CD4-positive, alpha-beta T cell treated with Interleukin-21 for 1 hour (primary cell): ENCODE data around the gene ZNF764.

Source experiments
- DNase-seq: peaks from one replicate; pipeline ENCODE4 v3.0.0-alpha.2; 2020

The ZNF764 gene

DNA sequence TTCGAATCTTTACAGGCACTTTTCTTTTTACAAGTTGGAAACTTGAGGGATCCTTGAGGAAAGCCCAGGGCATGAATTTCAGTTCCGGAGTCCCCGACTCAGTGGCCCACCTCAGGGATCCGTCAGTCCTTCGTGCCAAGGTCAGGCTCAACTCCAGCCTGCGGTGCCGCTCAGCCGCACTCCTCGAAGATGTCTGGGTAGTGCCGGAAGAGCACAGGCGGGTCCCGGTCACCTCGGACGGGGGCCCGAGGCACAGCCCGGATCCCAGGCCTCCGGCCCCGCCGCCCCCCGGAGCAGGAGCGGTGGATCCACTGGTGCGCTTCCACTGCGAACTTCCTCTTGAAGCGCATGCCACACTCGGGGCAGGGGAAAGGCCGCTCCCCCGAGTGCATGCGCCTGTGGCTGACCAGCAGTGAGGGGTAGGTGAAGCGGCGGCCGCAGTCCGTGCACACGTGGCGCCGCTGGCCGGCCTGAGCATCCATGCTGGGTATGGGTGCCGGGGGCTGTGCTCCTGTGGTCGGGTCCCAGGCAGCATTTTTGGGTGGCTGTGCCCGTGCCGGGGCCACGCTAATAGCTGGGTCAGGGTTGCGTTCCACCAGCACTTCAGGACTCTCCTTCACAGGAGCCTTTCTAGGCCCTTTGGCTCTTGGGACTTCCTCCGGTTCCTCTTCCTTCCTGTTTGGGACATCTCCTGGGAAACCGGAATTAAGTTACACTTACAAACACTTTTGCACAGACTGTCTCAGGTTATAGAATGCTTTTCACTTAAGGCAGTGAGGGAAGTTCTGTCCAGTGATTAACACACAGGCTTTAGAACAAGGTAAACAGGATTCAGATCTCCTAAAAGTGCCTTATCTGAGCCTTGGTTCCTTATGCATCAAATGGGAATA lies 11.8 kb upstream of the ZNF764 start:
- no peak for DNase-seq

DNA sequence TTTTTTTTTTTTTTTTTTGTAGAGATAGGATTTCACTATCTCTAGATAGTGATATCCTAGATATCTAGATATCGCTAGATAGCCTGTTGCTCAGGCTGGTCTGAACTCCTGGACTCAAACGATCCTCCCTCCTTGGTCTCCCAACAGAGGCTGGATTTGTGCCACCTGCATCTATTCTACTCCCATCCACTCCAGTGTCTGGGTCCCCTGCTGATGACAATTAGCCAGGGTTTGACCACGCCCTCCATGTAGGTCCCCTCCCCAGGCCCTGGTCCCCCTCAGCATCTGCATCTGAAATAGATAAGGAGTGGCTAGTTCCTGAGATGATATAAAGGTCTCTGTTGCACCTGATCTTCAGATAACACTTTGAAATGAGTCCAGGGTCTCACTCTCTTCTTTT lies 11.1 kb upstream of the ZNF764 start:
- no peak for DNase-seq

DNA sequence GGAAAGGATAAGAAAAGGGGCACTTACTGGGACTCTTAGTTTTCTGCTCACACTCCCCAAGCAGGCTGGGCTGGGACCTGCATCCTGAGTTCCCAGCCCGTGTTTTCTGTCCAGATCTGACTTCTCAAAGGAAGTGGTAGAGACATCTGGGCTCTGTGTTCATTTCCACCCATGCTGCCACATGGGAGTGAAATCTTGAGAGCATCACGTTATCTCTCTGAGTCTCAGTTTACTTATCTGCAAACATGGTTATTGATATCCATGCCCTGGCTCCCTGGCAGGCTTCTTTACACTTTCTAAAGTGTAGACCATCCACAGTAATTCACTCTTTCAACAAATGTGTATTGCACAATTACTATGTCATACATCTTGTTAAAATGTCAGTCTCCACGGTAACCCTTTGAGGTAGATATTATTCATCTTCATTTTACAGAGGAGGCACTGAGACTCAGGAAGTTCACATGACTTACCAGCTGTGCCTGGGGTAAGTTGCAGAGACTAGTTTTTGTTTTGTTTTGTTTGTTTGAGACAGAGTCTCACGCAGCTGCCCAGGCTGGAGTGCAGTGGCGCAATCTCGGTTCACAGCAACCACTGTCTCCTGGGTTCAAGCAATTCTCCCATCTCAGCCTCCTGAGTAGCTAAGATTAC lies 9.9 kb upstream of the ZNF764 start:
- peak; percentile 79 for DNase-seq

DNA sequence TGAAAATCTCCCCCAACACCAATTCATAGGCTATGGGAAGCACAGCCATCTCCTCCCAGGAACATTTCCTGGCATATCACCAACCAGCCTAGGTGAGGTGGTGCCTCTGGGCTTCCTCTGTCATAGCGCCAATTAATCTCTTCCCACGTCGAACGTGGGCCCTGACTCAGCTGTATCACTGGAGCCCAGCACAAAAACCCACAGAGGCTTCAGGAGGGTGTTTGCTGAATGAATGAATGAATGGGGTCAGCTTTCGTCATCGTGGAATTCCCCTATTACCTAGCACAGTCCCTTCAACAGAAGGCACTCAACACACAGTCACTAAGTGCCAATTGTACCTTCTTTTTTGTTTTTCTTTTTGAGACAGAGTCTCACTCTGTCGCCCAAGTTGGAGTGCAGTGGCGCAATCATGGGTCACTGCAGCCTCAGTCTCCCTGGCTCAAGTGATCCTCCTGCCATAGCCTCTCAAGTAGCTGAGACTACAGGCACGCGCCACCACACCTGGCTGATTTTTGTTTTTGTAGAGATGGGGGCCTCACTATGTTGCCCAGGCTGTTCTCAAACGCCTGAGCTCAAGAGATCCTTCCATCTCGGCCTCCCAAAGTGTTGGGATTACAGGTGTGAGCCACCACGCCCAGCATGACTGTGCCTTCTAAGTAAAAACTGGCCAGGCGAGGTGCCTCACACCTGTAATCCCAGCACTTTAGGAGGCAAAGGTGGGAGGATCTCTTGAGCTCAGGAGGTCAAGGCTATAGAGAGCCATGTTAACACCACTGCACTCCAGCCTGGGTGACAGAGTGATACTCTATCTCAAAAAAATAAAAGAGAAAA lies 9.2 kb upstream of the ZNF764 start:
- DNase-seq: peak; percentile 63

DNA sequence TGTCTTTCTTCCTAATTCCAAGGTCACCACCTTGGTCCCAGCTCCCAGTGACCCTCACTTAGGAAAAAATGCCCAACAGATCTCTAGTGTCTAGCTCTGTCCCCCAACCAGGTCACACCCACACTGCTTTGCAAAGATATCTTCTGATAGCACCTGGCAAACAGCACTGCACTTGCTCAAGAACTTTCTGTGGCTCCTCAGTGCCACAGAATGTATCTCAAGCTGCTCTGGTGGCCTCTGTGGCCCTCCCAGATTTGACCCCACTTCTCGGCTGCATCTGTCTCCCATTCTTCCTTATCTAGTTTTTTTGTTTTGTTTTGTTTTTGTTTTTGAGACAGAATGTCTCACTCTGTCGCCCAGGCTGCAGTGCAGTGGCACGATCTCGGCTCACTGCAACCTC lies 8.4 kb upstream of the ZNF764 start:
- DNase-seq: no peak

DNA sequence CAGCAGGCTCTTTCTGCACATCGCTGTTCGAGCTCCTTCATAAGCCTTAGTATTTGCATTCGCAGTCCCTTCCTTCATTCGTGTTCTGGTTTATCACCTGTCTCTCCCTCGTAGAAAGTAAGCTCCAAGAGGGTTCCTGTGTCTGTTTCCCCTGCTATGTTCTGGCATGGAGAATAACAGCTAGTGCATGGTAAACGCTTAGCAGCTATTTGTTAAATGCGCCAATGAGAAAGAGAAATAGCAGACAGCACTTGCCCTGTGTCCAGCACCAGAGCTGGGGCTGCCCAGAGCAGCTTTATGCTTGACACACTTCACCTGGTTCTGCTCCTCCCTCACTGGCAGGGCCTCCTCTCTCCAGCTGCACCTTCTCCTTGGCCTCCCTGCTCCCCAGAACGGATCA lies 7.8 kb upstream of the ZNF764 start:
- DNase-seq: no peak

DNA sequence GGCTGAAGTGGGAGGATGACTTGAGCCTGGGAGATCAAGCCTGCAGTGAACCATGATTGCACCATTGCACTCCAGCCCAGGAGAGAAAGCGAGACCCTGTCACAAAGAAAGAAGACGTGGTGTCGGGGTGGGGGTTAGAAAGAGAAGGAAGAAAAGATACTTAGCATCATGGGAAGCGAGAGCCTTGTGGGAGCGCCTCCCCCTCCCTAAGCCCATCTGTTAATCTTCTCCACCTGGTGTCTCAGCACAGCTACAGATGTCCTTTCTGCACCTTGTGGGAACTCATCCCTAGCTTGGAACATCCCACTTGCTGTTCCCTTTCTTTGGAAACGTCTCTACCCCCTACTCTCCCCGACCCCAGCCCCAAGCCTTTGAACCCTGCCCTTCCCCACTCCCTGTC lies 7.4 kb upstream of the ZNF764 start:
- no peak for DNase-seq

DNA sequence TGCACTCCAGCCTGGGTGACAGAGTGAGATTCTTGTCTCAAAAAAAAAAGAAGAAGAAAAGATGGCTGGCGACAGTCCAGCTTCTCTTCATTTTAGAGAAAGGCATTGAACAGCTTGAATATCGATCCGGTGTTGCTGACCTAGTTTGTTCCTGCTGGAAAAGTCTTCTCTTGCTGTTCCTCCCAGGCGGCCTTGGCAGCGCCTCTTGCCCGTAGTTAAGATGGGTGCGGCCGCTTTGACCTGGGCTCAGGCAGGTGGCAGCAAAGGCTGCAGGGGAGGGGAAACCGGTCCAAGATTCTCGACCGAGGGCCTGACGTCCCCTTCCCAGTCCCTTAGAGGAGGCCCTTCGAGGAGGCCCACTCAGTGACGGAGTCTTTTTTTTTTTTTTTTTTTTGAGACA lies 3.8 kb upstream of the ZNF764 start:
- no peak for DNase-seq

DNA sequence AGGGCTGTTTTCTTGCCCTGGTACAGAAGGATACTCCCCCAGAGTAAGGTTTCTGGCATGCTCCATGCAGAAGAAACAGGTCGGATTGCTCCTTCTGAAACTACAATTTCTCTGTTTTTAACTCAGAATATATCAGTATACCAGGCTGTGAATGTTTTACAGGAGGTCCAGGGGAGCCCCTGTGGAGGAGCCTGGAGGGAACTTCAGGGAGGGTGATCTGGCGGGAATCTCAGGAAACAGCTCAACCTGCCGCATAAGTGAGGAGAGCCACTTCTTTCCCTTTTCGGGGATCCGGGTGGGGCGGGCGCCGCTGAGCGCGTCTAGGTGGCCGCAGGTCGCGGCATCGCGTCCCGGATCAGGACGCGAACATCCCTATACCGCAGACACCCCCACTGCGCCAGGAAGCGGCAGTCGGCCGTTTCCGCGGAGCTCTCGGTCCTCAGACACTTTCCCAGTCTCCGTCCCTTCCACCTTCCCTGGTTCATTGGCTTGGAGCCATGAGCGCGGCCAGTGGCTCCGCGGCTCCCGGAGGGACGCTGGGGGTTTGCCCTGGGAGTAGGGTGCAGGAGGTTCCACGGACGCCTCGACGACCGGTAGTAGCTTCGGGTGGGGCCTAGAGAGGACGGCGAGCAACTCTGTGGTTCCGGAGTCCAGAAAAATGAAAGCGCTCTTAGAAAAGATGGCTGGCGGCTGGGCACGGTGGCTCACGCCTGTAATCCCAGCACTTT lies 3.1 kb upstream of the ZNF764 start:
- DNase-seq: peak; percentile 36

DNA sequence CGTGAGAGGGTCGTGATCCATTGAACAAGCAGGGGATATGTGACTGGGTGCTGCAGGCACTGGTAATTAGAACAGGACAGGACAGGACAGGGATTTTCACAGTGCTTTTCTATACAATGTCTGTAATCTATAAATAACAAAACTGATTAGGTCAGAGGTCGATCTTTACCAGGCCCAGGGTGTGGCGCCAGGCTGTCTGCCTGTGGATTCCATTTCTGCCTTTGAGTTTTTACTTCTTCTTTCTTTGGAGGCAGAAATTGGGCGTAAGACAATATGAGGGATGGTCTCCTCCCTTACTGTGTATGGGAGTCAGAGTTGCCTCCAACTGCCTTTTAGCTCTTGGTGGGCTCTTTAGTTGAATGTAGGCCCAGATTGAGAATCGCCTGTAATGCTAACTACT lies 1.5 kb upstream of the ZNF764 start:
- DNase-seq: no peak

DNA sequence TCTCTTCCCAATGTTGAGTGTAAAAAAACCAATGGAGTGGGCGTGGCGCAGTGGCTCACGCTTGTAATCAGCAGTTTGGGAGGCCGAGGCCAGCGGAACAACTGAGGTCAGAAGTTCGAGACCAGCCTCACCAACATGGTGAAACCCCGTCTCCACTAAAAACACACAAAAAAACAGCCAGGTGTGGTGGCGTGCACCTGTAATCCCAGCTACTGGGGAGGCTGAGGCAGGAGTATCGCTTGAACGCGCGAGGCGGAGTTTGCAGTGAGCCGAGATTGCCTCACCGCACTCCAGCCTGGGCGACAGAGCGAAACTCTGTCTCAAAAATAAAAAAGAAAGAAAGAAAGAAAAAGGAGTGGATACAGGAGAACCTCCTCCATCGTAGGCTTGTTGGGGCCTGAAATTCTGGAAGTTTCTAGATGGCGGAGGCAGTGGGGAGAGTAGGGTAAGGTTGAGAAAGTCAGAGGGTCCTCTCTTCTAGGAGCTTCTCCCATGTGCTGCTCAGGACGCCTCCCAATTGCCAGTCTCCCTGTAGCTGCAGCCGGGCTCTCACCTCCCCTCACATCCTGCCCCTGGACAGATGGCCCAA lies 709 bp upstream of the ZNF764 start:
- DNase-seq: no peak

DNA sequence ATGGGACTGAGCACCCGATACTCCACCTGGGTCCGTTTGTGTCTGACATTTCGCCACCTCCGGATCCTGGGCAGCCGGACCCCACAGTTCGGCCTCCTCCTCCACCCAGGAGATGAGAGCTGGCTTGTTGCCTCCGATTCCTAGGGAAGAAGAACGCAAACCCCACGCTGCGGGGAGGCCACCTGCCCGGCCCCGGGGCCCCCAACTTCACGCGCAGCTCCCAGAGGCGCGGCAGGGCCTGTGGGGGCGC lies 542 bp downstream of the ZNF764 start:
- no peak for DNase-seq

DNA sequence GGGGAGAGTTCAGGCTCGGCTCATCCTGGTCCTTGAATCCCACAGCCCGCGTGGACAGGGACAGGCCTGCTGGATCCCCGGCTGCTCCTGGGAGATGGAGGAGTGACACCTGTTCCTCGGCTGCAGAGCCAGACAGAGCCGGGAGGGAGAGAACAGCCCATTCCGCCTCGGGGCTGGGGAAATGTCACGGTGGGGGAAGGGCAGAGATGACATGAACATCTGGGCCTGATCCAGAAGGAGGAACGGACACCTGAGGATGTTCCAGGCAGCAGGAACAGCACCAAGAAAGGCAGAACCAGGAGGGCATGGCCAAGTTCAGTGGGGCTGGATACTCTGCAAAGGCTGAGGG lies 2.1 kb downstream of the ZNF764 start:
- DNase-seq: no peak

DNA sequence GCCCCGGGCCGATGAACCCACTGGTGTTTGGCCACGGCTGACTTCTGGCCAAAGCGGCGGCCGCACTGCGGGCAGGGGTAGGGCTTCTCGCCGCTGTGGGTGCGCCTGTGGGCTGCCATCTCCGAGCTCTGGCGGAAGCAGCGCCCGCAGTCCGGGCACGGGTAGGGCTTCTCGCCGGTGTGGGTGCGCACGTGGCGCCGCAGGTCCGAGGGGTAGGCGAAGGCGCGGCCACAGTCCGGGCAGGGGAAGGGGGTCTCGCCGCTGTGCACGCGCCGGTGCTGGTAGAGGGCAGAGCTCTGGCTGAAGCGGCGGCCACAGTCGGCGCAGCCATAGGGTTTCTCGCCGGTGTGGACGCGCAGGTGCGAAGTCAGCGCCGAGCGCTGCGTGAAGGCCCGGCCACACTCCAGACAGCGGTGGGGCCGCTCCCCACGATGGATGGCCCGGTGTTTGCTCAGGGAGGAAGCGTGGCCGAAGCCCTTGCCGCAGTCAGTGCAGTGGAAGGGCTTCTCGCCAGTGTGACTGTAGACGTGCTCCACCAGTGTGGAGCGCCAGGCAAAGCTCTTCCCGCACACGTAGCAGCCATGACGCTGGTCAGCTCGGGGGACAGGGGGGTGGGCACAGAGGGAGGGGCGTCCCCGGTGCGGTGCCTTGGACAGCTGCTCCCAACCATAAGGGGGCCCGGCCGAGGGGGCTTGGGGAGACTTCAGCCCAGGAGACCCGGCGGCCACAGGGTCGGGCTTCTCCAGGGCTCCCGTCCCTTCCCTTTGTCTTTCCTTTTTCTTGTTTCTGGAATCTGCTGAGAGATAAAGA lies 2.7 kb downstream of the ZNF764 start:
- DNase-seq: no peak

DNA sequence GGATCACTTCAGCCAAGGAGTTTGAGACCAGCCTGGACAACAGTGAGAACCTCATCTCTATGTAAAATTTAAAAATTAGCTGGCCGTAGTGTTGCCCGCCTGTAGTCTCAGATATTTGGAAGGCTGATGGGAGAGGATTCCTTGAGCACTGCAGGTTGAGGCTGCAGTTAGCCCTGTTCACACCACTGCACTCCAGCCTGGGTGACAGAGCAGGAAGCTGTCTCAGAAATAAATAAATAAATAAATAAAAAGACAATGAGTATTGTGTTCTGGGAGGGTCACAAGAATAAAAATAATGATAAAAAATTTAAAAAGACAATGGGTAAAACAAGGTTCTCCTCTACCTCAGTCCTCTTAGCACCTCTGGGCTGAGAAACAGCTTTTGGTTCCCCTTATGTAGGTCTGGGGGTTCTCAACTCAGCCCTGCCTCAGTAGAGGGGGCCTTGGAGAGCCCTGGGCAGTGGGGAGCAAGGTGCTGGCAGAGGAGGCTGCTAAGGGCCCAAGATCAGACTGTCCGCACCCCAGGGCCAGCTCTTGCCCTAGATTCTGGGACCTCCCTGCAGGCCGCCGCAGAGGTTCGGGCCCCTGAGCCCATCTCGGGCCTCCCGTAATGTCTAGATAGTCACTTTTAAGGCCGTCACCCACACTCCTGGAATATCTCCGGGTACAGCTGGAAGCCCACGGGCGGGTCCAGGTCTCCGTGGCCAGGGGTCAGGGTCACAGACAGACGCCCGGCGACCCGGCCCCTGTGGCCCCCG lies 3.4 kb downstream of the ZNF764 start:
- no peak for DNase-seq

DNA sequence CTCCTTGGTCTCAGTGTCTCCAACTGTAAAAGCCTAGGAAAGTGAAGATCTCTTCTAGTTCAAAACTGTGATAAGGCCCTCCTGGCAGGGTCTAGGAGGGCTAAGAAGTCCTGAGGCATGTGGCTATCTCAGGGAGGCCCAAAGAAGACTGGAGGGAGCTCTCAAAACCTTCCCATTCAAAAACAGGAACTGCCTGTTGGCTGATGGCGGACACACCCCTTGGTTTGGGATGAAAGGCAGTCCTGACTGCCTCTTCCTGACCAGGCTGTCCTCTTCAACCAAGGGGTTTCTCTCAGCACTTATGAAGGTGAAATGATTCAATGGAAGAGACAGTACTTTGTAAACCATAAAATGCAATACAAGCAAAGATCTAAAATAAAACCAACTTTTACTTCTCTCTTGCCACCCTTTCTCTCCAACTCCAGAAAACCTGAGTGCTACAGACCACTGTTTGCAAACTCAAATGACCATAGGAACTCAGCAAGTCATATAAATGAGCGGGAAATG lies 4.7 kb downstream of the ZNF764 start:
- no peak for DNase-seq

DNA sequence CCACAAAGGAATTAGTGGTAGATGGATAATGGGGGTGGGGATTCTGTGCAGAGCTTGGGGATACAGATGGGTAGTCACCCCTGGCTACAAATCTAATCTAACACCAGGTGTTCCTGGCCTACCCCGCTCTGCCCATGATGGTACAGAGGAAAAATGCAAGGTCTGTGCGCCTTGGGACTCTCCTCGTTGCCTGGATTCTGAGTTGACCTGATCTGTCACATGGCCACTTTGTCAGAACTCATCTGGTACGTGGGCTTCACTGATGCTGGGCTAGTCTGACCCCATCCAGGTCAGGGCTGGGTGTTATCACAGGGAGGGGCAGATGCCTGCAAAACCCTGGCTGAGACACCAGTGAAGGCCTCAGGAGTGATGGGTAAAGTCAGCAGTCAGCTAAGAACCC lies 5.2 kb downstream of the ZNF764 start:
- no peak for DNase-seq

DNA sequence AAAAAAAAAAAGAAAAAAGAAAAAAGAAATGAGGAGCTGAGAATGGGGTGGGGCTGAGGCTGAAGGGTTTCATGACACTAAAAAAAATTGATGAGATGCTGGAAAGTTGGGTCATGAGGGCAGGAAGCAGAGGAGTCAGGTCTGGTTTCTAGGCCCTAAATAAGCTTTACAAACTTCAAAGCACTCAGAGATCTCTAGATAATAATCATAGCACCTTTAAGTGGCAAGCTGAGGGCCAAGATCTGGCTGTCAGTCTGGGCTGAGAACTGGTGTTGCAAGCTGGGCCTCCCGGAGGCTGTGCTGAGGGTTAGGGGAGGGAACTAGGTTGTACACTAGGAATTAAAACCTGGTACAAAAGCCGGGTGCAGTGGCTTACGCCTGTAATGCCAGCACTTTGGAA lies 6.4 kb downstream of the ZNF764 start:
- peak; percentile 87 for DNase-seq

DNA sequence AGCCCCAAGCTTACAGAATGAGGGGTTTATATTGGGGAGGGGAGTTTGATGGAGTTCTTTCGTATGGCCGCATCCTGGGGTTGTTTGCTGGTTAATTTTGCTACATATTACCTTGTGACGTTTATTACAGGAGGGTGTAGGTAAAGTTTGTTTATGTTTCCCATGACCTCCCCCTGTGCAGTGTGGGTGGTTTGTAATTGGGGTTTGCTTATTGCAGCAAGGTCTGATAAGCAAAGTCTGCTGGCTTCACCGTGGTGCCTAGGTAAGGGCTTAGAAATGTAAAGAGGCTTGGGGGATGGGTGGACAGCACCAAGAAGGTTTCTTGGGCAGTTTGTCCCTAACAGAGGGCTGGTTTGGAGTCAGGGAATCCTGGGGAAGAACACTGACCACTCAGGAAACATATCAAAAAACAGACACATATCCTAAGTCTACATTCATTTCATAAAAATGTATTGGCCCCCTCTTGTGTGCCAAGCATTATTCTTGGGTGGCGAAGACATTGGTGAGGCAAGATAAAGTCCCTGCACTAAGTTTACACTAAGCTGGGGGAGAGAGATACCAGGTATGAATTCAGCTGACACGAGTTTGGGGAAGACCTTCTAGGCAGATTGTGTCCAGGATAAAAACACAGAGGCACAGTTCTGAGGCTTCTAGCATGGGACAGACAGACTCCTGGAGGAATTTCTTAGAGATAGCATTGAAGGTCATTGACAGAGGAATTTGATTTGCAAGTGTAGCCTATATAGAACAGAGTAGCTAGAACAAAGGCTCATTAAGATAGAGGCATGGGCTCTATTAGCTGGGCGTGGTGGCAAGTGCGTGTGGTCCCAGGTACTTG lies 9.5 kb downstream of the ZNF764 start:
- DNase-seq: no peak

DNA sequence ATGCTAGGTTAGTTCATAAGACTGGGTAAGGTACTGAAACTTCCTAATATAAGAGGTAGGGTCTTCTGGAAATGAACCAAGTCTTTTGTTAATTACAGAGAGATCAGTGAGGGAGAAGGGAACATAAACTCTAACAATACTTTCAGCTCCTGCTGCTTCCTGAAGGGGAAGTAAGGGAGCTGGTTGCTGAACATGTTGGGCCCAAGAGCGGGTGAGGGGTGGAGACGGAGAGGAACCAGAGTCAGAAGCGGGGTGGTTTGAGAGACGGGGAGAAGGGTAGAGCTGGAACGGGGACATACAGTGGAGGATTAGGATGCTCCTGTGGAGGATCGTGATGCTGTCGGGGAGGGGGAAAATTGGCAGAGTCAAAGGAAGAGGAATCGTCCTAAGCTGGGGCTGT lies 12.1 kb downstream of the ZNF764 start:
- no peak for DNase-seq
